Spinal cord (tissue), 10 donors: ENCODE measurements around the gene ATOH1. TPM values are rescaled to one million over a fixed set of nuclear protein-coding genes. Genes with fewer than 3 reads are reported as not detected.

Experiments used
- DNase-seq, 6 donors: peaks; one replicate each; pipeline versions ENCODE4 v3.0.0 to v3.0.0-alpha.2; 2013 to 2015; ENCODE audit warnings: low spot score in 6 of 6, low read depth in 4 of 6
- H3K27ac ChIP-seq: one replicate; pipeline ENCODE4 v1.5.1; 2013; ENCODE audit warnings: low read depth, low read length, control low read depth
- H3K27me3 ChIP-seq: one replicate; pipeline ENCODE4 v1.6.1; 2013; ENCODE audit warnings: low read length; ENCODE audit not compliant: control insufficient read depth, insufficient read depth
- H3K36me3 ChIP-seq: one replicate; pipeline ENCODE4 v1.6.1; 2013; ENCODE audit warnings: low read length; ENCODE audit not compliant: control insufficient read depth, insufficient read depth
- H3K4me1 ChIP-seq: one replicate; pipeline ENCODE4 v1.6.1; 2013; ENCODE audit warnings: low read length; ENCODE audit not compliant: control insufficient read depth, insufficient read depth
- H3K4me3 ChIP-seq: one replicate; pipeline ENCODE4 v1.5.1; 2013; ENCODE audit warnings: low read depth, low read length, control low read depth
- H3K9me3 ChIP-seq: one replicate; pipeline ENCODE4 v1.6.1; 2013; ENCODE audit warnings: low read length; ENCODE audit not compliant: control insufficient read depth, insufficient read depth
- WGBS: methylation state at CpG from one replicate; pipeline ENCODE4 v1.1.5; 2013; ENCODE audit warnings: missing lambda C conversion rate; ENCODE audit not compliant: insufficient coverage; 5-methylcytosine and 5-hydroxymethylcytosine counted together
- polyA plus RNA-seq, 2 donors: library from polyadenylated mRNA; unstranded; fragments of 120-200 nt; gene quantifications; one replicate each; pipeline ENCODE4 v1.2.1, GENCODE V29; 2013; ENCODE audit not compliant: insufficient read length in 2 of 2
- total RNA-seq, 2 donors: library from RNA; depleted of rRNA in 1 of 2; stranded (reverse); fragments of 120-200 nt in 1 of 2; fragments of >200 nt in 1 of 2; gene quantifications; one replicate each; pipeline versions ENCODE4 v1.2.3 to v1.2.4, GENCODE V29; 2013 to 2014
- donor health status: healthy.

ATOH1 gene
- total and polyA plus RNA-seq, 4 donors, result 0.77 TPM; not detected in 3

GRCh38 chr4:93831716-93832496 is 3.4 kb downstream of the ATOH1 start:
- H3K27ac ChIP-seq, result no peak overlapping the region
- no peaks in the 10 kb centered on the region for H3K36me3 ChIP-seq
- peak in 3 of 6 donors; percentile 12 to 46 (median 40) for DNase-seq
- peaks cover 100% of the 10 kb centered on the region for H3K27me3 ChIP-seq
- 4% methylated on average over 15 of the region's 25 CpGs for WGBS
- H3K4me3 ChIP-seq, result no peak overlapping the region
- peaks cover 37% of the 10 kb centered on the region for H3K4me1 ChIP-seq
- no peaks in the 10 kb centered on the region for H3K9me3 ChIP-seq

DNA sequence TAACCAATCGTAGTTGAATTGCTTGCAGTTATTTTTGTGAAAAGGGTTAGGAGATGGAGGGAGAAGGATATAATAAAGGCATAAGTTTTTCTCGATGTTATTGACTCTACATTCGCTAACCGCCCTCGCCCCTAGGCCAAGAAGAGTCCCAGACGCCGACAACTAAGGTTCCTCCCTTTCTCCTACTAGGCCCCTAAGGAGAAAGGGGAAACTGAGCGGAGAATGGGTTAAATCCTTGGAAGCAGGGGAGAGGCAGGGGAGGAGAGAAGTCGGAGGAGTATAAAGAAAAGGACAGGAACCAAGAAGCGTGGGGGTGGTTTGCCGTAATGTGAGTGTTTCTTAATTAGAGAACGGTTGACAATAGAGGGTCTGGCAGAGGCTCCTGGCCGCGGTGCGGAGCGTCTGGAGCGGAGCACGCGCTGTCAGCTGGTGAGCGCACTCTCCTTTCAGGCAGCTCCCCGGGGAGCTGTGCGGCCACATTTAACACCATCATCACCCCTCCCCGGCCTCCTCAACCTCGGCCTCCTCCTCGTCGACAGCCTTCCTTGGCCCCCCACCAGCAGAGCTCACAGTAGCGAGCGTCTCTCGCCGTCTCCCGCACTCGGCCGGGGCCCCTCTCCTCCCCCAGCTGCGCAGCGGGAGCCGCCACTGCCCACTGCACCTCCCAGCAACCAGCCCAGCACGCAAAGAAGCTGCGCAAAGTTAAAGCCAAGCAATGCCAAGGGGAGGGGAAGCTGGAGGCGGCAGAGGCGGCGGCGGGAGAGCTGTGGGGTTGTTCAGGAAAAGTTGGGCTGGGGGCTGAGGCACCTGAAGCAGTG is 5.9 kb downstream of the ATOH1 start:
- DNase-seq, result peak in 3 of 6 donors; percentile 21 to 68 (median 67)
- Histone ChIP-seq H3K36me3 (no peaks in the 10 kb centered on the region), H3K9me3 (no peaks in the 10 kb centered on the region), H3K4me1 (peaks cover 16% of the 10 kb centered on the region), H3K4me3 (no peak overlapping the region), H3K27ac (no peak overlapping the region), H3K27me3 (peaks cover 81% of the 10 kb centered on the region)
- 1% methylated on average over 23 of the region's 42 CpGs for WGBS

DNA sequence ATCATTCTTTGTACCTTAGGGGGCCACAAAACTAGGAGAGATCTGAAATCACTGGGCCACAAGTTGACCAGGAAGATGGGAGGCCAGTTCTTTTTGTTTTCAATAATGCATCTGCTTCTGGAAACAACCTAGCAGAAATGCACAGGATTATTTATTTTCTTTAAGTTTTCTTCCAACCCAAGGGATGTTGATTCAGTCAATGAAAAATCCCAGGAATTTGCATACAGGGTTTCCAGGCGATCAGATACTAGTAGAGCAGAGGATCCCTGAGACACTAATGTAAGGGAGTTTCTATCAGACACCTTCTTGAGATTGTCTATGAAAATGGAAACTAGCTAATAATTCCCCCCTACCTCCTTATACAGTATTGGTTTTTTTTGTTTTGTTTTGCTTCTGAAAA is 7.4 kb downstream of the ATOH1 start:
- no peak for DNase-seq
- peaks cover 76% of the 10 kb centered on the region for H3K27me3 ChIP-seq
- peaks cover 10% of the 10 kb centered on the region for H3K4me1 ChIP-seq
- no peak overlapping the region for H3K4me3 ChIP-seq
- no peaks in the 10 kb centered on the region for H3K9me3 ChIP-seq
- no peak overlapping the region for H3K27ac ChIP-seq
- WGBS, result no CpG with 5 or more reads among the region's 1 CpG
- H3K36me3 ChIP-seq, result no peaks in the 10 kb centered on the region

DNA sequence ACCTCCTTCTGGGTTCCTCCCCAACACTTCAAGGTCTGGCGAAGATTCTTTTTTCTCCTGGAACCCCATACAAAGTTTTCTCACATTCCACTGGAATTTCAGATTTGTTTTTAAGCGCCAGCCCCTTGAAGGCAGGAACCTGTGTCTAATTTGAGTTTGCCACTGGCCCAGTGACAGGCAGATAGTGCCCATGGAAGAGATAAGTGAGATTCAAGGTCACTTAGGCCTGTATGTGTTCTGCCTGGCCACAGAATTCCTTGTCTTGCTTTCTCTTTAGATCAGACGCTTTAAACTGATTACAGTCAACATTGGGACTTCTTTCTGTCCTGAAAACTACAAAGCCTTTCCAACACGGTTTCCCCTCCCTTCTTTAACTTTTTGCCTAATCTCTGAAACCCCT is 11.2 kb downstream of the ATOH1 start:
- no peak for DNase-seq
- H3K27me3 ChIP-seq, result peaks cover 38% of the 10 kb centered on the region
- no peaks in the 10 kb centered on the region for H3K36me3 ChIP-seq
- H3K4me3 ChIP-seq, result no peak overlapping the region
- H3K4me1 ChIP-seq, result peaks cover 4% of the 10 kb centered on the region
- 73% methylated on average over 4 of the region's 4 CpGs for WGBS
- H3K27ac ChIP-seq, result no peak overlapping the region
- no peaks in the 10 kb centered on the region for H3K9me3 ChIP-seq

- Histone ChIP-seq H3K27ac (no peak overlapping the region), H3K27me3 (peaks cover 16% of the 10 kb centered on the region), H3K9me3 (no peaks in the 10 kb centered on the region), H3K36me3 (no peaks in the 10 kb centered on the region), H3K4me3 (no peak overlapping the region), H3K4me1 (no peaks in the 10 kb centered on the region)
- no peak for DNase-seq
- 71% methylated on average over 1 of the region's 3 CpGs for WGBS
These were observed 13.3 kb downstream of the ATOH1 start for GRCh38 chr4:93841803-93842345.

DNA sequence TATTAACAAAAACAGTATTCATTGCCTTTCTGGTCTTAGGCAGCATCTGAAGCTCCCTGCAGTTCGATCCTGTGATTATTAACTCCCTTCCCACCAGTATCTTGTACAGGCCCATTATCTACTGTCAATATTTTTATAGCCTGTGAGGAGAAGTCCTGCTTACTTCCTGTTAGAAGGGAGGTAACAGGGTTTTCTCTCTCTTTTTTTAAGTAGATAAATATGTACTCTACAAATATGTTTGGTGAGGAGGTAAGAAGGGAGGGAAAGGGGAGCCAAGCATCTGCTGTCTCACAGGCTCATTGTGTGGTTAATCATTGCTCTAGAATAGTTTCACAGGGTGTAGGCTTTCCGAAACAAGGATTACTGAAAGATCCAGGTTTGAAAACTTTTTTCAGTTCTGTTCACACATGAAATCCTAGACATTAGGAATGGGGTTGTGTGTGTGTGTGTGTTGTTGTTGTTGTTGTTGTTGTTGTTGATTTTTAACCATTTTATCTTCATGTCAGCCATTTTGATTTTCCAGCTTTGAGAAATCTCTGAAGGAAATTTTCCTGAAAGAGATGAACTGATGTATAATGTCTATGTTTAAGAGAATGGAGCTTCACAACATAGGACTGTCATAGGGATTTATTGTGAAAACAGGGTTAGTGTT is 14.2 kb downstream of the ATOH1 start:
- Histone ChIP-seq H3K27ac (no peak overlapping the region), H3K4me3 (no peak overlapping the region), H3K36me3 (no peaks in the 10 kb centered on the region), H3K27me3 (peaks cover 15% of the 10 kb centered on the region), H3K4me1 (no peaks in the 10 kb centered on the region), H3K9me3 (no peaks in the 10 kb centered on the region)
- DNase-seq, result no peak
- WGBS, result 71% methylated on average over 1 of the region's 2 CpGs

DNA sequence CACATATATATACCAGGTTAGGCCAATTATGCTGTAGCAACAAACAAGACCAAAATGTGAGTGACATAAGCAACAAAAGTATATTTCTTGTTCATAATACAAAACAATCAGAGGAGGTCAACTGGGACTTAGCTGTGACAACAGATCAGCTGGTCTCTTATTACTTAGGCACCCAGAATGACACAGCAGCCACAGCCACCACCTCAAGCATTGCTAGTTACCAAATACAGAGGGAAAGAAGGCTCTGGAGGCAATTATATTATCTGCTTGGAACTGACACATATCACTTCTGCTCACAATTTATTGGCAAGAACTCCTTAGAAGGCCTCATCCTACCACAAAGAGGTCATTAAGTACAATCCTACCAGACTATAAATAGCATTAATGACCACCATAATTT is 15.2 kb downstream of the ATOH1 start:
- no peak overlapping the region for H3K27ac ChIP-seq
- no peak for DNase-seq
- no peak overlapping the region for H3K4me3 ChIP-seq
- peaks cover 15% of the 10 kb centered on the region for H3K27me3 ChIP-seq
- no peaks in the 10 kb centered on the region for H3K9me3 ChIP-seq
- H3K36me3 ChIP-seq, result no peaks in the 10 kb centered on the region
- H3K4me1 ChIP-seq, result no peaks in the 10 kb centered on the region

- DNase-seq, result no peak
- no peaks in the 10 kb centered on the region for H3K27me3 ChIP-seq
- H3K4me3 ChIP-seq, result no peak overlapping the region
- H3K4me1 ChIP-seq, result no peaks in the 10 kb centered on the region
- no peaks in the 10 kb centered on the region for H3K9me3 ChIP-seq
- no peak overlapping the region for H3K27ac ChIP-seq
- H3K36me3 ChIP-seq, result no peaks in the 10 kb centered on the region
- WGBS, result no CpG with 5 or more reads among the region's 3 CpGs
These were observed 24.1 kb downstream of the ATOH1 start for GRCh38 chr4:93852680-93853079.

- H3K9me3 ChIP-seq, result no peaks in the 10 kb centered on the region
- H3K36me3 ChIP-seq, result no peaks in the 10 kb centered on the region
- no peak overlapping the region for H3K4me3 ChIP-seq
- no peaks in the 10 kb centered on the region for H3K4me1 ChIP-seq
- no peak for DNase-seq
- H3K27ac ChIP-seq, result no peak overlapping the region
- WGBS, result no CpG with 5 or more reads among the region's 1 CpG
- H3K27me3 ChIP-seq, result no peaks in the 10 kb centered on the region
These were observed 27.4 kb downstream of the ATOH1 start for GRCh38 chr4:93855926-93856325.
